Hematopoietic multipotent progenitor cell treated with erythropoietin and hydrocortisone succinate and interleukin-3 and kit ligand, for 6 days (in vitro differentiated cells): ENCODE results near the gene ARRDC5.
"Not testable (repeated sequence)": the region's sequence is repeated elsewhere in the genome, so short reads cannot be mapped to it uniquely, and the experiment has no call there.

Experiments used
- DNase-seq: peaks from one replicate; pipeline ENCODE4 v3.0.0-alpha.2; 2015

The ARRDC5 gene

DNA sequence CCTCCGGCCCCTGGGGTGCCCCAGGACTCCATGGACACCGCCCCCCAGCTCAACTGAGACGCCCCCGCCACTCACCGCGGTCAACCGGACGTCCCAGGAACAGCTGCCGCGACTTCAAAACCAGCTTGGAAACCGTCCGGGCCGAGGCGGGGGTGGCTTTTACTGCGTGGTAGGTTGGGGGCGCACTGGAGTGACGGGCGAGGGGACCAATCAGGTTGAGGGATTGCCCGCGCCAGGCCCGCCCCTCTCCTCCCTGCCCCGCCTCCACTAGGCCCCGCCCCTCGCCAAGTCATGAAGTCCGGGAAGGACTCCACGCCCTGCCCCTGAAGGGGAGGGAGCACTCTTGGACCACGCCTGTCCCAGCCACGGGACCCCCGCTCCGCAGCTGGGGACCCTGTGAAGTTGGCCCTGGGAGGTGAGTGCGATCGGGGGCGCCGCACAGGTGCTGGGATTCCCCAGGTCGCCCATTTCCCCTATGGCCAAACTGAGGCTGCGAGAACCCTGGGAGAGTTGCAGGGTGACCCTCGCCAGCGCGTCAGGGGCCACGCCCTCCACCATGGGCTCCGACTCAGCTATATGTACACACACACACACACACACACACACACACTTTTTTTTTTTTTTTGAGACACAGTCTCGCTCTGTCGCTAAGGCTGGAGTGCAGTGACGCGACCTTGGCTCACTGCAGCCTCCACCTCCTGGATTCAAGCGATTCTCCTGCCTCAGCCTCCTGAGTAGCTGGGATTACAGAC is 35.0 kb downstream of the ARRDC5 start, which contains the start of gene PLIN3:
TSS of gene PLIN3 (minus strand) at position 134 of the 752 bp plus-strand sequence. CDS start 6,273 bp downstream, outside the sequence.
- peak; percentile 96 for DNase-seq

DNA sequence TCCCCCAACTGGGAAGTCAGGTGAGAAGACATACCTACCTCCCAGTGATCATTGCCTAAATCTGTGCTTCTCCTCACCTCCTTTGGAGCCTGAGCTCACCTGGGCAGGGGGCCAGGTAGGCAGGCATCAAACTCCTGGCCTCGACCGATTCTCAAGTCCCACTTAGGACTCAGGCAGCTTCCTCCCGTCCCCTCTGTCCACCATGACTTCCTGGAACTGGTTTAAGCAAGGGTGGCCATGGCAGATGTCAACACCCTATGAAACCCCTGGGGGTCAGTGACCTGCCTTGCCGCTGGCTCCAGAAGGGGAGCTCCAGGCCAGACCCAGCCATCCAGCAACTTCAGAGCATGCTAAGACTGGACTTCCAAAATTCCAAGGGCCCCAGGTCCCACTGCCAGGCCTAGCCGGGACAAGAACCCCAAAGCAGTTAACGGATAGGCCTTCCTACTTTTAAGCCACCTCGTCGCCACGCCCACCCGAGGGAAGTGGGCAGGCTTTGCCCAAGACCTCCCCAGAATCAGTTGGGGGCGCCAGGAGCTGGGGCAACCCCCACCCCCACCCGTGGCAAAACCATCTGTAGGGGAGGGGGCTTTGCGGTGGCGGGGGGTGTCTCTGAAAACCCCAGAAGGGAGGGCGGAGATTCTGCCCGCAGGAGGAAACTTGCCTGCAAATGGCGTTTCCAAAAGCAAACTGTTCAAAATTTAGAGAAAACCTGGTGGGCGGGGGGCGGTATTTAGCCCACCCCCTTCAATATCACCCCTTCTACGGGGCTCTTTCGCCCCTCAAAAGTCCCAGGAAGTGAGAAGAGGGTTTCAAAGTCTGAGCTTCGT is 35.9 kb downstream of the ARRDC5 start:
- DNase-seq = peak; percentile 82

DNA sequence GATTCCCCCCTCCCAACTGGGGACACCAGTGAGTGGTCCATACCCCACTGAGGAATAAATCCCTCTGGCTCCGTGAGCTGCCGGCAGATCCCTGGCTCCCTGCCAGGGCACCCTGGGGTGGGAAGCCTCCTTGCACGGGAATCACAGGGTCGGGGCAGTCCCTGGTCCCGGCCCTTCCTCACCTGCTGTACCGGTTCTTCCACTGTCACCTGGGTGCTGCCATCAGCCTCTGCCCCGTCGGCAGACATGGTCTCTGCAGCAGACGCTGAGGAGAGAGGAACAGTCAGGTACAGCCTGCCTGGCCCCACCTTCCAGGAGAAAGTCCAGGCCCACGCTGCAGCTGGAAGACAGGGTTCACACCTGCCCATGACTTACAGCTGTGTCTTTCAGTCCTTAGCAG is 41.5 kb downstream of the ARRDC5 start:
- no peak for DNase-seq

DNA sequence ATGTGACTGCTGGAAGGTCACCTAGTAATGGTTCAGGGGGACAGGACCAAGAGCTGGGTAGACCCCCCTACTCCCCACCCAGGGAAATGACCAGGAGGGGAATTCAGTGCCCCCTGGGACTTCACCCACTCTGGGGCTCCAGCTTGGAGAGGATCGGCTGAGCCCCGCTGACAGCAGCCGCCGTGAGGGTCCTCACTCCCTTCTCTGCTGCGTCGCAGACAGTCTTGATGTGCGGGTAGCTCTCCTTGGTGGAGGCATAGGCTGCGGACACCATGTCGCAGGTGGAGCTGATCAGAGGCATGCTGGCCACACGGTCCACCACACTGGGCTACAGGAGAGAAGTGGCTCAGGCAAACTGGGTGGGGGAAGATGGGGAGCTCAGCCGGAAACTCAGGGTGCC is 43.0 kb downstream of the ARRDC5 start:
- no peak for DNase-seq

DNA sequence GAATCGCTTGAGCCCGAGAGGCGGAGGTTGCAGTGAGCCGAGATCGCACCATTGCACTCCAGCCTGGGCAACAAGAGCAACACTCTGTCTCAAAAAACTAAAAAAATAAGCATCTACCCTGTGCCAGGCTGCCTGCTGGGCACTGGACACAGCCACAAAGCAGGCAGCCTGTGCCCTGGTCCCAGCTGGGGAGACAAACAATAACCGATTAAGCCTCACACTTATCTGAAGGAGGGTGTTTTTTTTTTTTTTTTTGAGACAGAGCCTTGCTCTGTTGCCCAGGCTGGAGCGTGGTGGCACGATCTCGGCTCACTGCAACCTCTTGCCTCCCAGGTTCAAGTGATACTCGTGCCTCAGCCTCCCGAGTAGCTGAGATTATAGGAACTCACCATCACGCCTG is 46.2 kb downstream of the ARRDC5 start:
- not testable (repeated sequence) for DNase-seq

DNA sequence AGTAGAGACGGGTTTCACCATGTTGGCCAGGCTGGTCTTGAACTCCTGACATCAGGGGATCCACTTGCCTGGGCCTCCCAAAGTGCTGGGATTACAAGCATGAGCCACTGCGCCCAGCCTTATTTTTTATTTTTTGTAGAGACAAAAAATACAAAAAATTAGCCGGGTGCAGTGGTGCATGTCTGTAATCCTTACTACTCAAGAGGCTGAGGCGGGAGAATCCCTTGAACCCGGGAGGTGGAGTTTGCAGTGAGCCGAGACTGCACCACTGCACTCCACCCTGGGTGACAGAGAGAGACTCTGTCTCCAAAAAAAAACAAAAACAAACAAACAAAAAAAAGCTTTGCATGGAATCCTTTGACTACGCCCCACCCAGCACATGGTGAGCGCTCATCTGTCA is 49.2 kb downstream of the ARRDC5 start:
- not testable (repeated sequence) for DNase-seq

DNA sequence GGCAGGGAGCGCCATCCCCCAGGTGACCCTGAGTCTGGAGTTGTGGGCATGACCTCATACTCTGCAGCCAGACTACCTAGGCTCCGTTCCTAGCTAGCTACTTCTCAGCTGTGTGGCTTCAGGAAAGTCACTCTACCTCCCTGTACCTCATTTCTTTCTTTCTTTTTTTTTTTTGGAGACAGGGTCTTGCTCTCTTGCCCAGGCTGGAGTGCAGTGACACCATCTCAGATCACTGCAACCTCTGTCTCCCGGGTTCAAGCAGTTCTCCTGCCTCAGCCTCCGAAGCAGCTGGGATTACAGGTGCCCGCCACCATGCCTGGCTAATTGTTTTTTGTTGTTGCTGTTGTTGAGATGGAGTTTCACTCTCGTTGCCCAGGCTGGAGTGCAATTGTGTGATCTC is 50.2 kb downstream of the ARRDC5 start:
- DNase-seq = no peak

DNA sequence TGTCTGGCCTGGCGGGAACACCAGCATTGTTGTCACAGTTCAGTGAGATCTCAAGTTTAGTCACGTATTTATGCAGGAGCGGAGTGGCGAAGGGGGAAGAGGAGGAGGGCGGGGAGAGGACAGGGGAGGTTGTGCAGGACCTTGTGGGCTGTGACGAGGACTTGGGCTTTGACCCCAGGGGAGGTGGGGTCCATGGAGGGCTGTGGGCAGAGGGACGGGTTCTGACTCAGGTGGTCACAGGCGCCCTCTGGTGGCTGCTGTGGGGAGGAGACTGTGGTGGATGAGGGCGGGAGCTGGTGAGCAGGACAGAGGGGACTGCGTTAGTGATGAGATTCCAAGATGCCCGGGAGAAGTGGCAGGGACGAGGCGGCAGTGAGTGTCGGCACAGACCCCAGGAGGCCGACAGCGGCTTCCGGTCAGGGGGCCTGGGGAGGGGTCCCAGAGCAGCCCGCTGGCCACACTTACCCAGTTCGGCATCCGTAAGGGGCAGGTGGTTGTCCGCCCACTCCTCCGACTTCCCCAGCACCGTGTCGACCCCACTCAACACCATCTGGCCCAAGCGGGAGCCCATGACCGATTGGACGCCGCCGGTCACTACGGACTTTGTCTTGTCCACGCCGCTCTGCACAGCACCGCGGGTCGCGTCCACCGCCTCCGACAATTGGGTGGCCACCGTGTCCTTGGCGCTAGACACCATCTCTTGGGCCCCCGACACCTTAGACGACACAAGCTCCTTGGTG is 51.0 kb downstream of the ARRDC5 start:
- DNase-seq = peak; percentile 78

DNA sequence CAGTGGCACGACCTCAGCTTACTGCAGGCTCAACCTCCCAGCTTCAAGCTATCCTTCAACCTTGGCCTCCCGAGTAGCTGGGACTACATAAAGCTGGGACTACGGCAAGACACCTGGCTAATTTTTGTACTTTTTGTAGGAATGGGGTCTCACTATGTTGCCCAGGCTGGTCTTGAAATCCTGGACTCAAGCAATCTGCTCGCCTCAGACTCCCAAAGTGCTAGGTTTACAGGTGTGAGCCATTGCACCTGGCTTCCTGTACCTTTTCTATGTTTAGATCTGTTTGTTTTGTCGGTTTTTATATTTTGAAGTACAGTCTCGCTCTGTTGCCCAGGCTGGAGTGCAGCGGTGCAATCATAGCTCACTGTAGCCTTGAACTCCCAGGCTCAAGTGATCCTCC is 53.7 kb downstream of the ARRDC5 start:
- no peak for DNase-seq

DNA sequence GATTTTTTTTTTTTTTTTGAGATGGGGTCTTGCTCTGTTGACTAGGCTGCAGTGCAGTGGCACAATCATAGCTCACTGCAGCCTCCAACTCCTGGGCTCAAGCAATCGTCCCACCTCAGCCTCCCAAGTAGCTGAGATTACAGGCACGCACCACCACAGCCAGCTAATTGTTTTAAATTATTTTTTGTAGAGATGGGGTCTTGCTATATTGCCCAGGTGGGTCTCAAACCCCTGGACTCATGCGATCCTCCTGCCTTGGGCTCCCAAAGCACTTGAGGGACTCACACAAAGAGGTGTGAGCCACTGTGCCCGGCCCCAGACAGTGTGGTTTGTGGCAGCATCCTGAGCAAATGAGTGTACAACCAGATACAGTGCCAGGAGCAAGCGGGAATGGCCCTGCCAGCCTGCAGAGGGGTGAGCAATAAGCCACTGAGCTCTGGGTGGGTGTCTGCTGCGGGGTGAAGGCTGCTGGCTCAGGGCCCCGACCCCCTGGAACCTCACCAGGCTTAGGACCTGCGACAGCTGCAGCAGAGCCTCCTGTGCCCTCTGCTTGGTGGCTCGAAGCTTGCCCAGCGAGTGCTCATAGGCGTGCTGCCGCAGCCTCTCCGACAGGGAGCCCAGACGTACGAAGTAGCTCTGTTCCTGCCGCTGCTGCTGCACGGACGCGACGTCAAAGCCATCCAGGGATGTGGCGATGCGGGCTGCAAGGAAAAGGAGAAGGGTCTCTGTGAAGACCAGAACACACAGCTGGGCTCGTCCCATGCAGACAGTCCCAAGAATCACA is 55.3 kb downstream of the ARRDC5 start:
- no peak for DNase-seq

DNA sequence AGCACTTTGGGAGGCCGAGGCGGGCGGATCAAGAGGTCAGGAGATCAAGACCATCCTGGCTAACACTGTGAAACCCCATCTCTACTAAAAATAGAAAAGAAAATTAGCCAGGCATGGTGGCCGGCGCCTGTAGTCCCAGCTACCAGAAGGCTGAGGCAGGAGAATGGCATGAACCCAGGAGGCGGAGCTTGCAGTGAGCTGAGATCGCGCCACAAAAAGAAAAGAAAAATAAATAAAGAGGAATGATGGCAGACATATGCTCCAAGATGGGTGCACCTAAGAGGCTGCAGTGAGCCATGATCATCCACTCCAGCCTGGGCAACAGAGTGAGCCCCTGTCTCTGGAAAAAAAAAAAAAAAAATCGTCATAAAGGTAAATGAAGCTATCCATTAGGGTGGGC is 56.7 kb downstream of the ARRDC5 start:
- not testable (repeated sequence) for DNase-seq

DNA sequence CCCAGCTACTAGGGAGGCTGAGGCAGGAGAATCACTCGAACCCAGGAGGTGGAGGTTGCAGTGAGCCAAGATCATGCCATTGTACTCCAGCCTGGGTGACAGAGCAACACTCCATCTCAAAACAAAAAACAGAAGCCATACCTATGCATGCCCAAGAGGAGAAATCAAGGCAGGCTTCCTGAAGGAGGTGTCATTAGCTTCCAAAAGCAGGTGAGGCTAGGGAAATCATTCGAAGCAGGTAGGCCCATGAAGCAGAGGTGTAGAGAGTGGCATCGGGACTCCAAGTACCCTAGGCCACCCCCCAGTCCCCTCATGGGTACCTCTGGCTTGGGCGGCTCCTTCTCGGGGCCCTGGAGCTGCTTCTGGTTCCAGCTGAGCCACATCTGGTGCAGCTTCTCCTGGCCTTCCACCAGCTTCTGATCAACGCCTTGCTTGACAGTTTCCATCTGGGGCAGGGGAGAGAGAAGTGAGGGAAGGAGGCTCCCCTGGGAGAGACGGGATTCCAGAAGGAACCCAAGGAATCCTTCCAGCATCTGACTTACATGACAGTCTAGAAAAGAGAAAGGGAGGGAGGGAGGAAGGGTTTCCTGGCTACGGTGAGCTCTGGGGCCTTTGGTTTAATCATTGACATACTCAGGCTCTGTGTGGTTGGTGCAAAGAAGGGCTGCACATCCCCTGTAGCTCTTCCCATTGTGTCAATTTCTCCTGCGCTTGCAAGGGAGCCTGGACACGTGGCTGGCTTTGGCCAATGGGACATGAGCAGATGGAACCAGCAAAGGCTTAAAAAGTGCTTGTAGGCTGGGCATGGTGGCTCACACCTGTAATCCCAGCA is 58.1 kb downstream of the ARRDC5 start:
- no peak for DNase-seq

DNA sequence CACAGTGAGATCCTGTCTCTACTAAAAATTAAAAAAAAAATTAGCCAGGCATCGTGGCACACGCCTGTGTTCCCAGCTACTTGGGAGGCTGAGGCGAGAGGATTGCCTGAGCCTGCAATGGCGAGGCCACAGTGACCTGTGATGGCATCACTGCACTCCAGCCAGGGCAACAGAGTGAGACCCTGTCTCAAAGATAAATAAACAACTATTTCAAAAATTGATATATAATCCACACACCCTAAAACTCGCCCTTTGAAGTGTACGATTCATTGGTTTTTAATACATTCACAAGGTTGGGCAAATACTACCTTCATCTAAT is 59.1 kb downstream of the ARRDC5 start:
- no peak for DNase-seq
